Stimulated activated naive B cell treated with anti-CD40 and anti-IgM and Interleukin-4, amounts not matched to agents 10 μg/mL and 1 μg/mL and 100 μg/mL, for 72 hours (primary cell): Measurements from ENCODE around the gene TRAPPC10.

Source experiments
- ATAC-seq, 2 donors: fragments of 150-1000 bp; cut with Tn5 transposase; replicated peaks; 2 replicates each; pipeline ENCODE4 v1.10.0; 2021; ENCODE audit warnings: moderate library complexity in 1 of 2
- DNase-seq: peaks from one replicate; pipeline ENCODE4 v3.0.0; 2021
- H3K27ac Mint-ChIP-seq: one replicate; pipeline ENCODE4 v1.8.0; 2022; ENCODE audit warnings: mild to moderate bottlenecking, mixed read lengths
- H3K27me3 Mint-ChIP-seq, 2 donors: one replicate each; pipeline ENCODE4 v1.8.0; 2022; ENCODE audit warnings: mixed read lengths in 2 of 2
- H3K36me3 Mint-ChIP-seq, 2 donors: one replicate each; pipeline ENCODE4 v1.8.0; 2022; ENCODE audit warnings: mixed read lengths in 2 of 2, mild to moderate bottlenecking in 1 of 2
- H3K4me1 Mint-ChIP-seq, 2 donors: one replicate each; pipeline ENCODE4 v1.8.0; 2022; ENCODE audit warnings: mixed read lengths in 2 of 2, mild to moderate bottlenecking in 1 of 2
- H3K4me3 Mint-ChIP-seq, 2 donors: one replicate each; pipeline ENCODE4 v1.8.0; 2022; ENCODE audit warnings: mild to moderate bottlenecking in 2 of 2, mixed read lengths in 2 of 2, moderate library complexity in 1 of 2
- H3K9me3 Mint-ChIP-seq, 2 donors: one replicate each; pipeline ENCODE4 v1.8.0; 2022; ENCODE audit warnings: mixed read lengths in 2 of 2, mild to moderate bottlenecking in 1 of 2

TRAPPC10 gene

GRCh38 chr21:44051462-44051941, 39.4 kb downstream of the TRAPPC10 start:
- peaks cover 42 to 56% of the 10 kb centered on the region in 2 donors for H3K36me3 Mint-ChIP-seq
- ATAC-seq (peak in 1 of 2 donors; percentile 33), DNase-seq (no peak)
- no peaks in the 10 kb centered on the region for H3K27me3 Mint-ChIP-seq
- no peaks in the 10 kb centered on the region for H3K9me3 Mint-ChIP-seq
- H3K27ac Mint-ChIP-seq: no peak overlapping the region
- peaks cover 27 to 42% of the 10 kb centered on the region in 2 donors for H3K4me1 Mint-ChIP-seq
- no peak overlapping the region for H3K4me3 Mint-ChIP-seq

GRCh38 chr21:44052071-44052829, 40.1 kb downstream of the TRAPPC10 start:
- DNase-seq (no peak), ATAC-seq (no peak)
- peaks cover 27 to 42% of the 10 kb centered on the region in 2 donors for H3K4me1 Mint-ChIP-seq
- H3K27me3 Mint-ChIP-seq: no peaks in the 10 kb centered on the region
- H3K4me3 Mint-ChIP-seq: no peak overlapping the region
- H3K9me3 Mint-ChIP-seq: no peaks in the 10 kb centered on the region
- peaks cover 45 to 61% of the 10 kb centered on the region in 2 donors for H3K36me3 Mint-ChIP-seq
- no peak overlapping the region for H3K27ac Mint-ChIP-seq

GRCh38 chr21:44052830-44053226, 40.7 kb downstream of the TRAPPC10 start:
- no peak for ATAC-seq
- H3K27ac Mint-ChIP-seq: no peak overlapping the region
- DNase-seq: no peak
- H3K36me3 Mint-ChIP-seq: peaks cover 43 to 58% of the 10 kb centered on the region in 2 donors
- H3K4me3 Mint-ChIP-seq: no peak overlapping the region
- H3K4me1 Mint-ChIP-seq: peaks cover 24 to 39% of the 10 kb centered on the region in 2 donors
- no peaks in the 10 kb centered on the region for H3K9me3 Mint-ChIP-seq
- H3K27me3 Mint-ChIP-seq: no peaks in the 10 kb centered on the region

GRCh38 chr21:44053567-44053966, 41.5 kb downstream of the TRAPPC10 start:
- no peaks in the 10 kb centered on the region for H3K9me3 Mint-ChIP-seq
- DNase-seq (no peak), ATAC-seq (no peak)
- peaks cover 24 to 38% of the 10 kb centered on the region in 2 donors for H3K4me1 Mint-ChIP-seq
- no peaks in the 10 kb centered on the region for H3K27me3 Mint-ChIP-seq
- H3K36me3 Mint-ChIP-seq: peaks cover 42 to 58% of the 10 kb centered on the region in 2 donors
- no peak overlapping the region for H3K4me3 Mint-ChIP-seq
- H3K27ac Mint-ChIP-seq: no peak overlapping the region

- ATAC-seq: no peak
Measured at GRCh38 chr21:44054710-44055109, 42.6 kb downstream of the TRAPPC10 start.

GRCh38 chr21:44057055-44057454, 44.9 kb downstream of the TRAPPC10 start:
- H3K36me3 Mint-ChIP-seq: peaks cover 34 to 58% of the 10 kb centered on the region in 2 donors
- H3K4me1 Mint-ChIP-seq: peaks cover 14 to 25% of the 10 kb centered on the region in 2 donors
- H3K9me3 Mint-ChIP-seq: no peaks in the 10 kb centered on the region
- ATAC-seq: no peak
- DNase-seq: no peak
- H3K27me3 Mint-ChIP-seq: no peaks in the 10 kb centered on the region
- H3K27ac Mint-ChIP-seq: peak overlapping the region; percentile 59
- no peak overlapping the region for H3K4me3 Mint-ChIP-seq

More at GRCh38 chr21:44054710-44055109, 42.6 kb downstream of the TRAPPC10 start:
- Mint-ChIP-seq H3K4me1 (peaks cover 18 to 32% of the 10 kb centered on the region in 2 donors), H3K36me3 (peaks cover 37 to 59% of the 10 kb centered on the region in 2 donors), H3K4me3 (no peak overlapping the region), H3K9me3 (no peaks in the 10 kb centered on the region), H3K27ac (peak overlapping the region; percentile 42), H3K27me3 (no peaks in the 10 kb centered on the region)
- DNase-seq: no peak

GRCh38 chr21:44057960-44058651, 46.0 kb downstream of the TRAPPC10 start:
- no peaks in the 10 kb centered on the region for H3K27me3 Mint-ChIP-seq
- peak overlapping the region; percentile 26 for H3K27ac Mint-ChIP-seq
- ATAC-seq (no peak), DNase-seq (no peak)
- peaks cover 12 to 25% of the 10 kb centered on the region in 2 donors for H3K4me1 Mint-ChIP-seq
- H3K4me3 Mint-ChIP-seq: no peak overlapping the region
- no peaks in the 10 kb centered on the region for H3K9me3 Mint-ChIP-seq
- H3K36me3 Mint-ChIP-seq: peaks cover 32 to 62% of the 10 kb centered on the region in 2 donors

GRCh38 chr21:44058652-44058964, 46.5 kb downstream of the TRAPPC10 start:
- Mint-ChIP-seq H3K27me3 (no peaks in the 10 kb centered on the region), H3K9me3 (no peaks in the 10 kb centered on the region), H3K27ac (no peak overlapping the region), H3K4me1 (peaks cover 12 to 25% of the 10 kb centered on the region in 2 donors), H3K4me3 (no peak overlapping the region), H3K36me3 (peaks cover 32 to 63% of the 10 kb centered on the region in 2 donors)
- ATAC-seq: no peak
- no peak for DNase-seq

- peak overlapping the region; percentile 51 for H3K27ac Mint-ChIP-seq
- H3K4me3 Mint-ChIP-seq: no peak overlapping the region
Measured at GRCh38 chr21:44058981-44059380, 46.9 kb downstream of the TRAPPC10 start.

GRCh38 chr21:44059710-44060109, 47.6 kb downstream of the TRAPPC10 start:
- Mint-ChIP-seq H3K27me3 (no peaks in the 10 kb centered on the region), H3K4me1 (peaks cover 10 to 22% of the 10 kb centered on the region in 2 donors), H3K9me3 (no peaks in the 10 kb centered on the region), H3K27ac (no peak overlapping the region), H3K4me3 (no peak overlapping the region), H3K36me3 (peaks cover 31 to 65% of the 10 kb centered on the region in 2 donors)
- ATAC-seq (no peak), DNase-seq (no peak)

More at GRCh38 chr21:44058981-44059380, 46.9 kb downstream of the TRAPPC10 start:
- no peaks in the 10 kb centered on the region for H3K9me3 Mint-ChIP-seq
- no peaks in the 10 kb centered on the region for H3K27me3 Mint-ChIP-seq
- DNase-seq (no peak), ATAC-seq (no peak)
- H3K36me3 Mint-ChIP-seq: peaks cover 30 to 63% of the 10 kb centered on the region in 2 donors
- peaks cover 12 to 25% of the 10 kb centered on the region in 2 donors for H3K4me1 Mint-ChIP-seq

- Mint-ChIP-seq H3K4me1 (peaks cover 12 to 16% of the 10 kb centered on the region in 2 donors), H3K4me3 (no peak overlapping the region), H3K9me3 (no peaks in the 10 kb centered on the region), H3K36me3 (peaks cover 30 to 60% of the 10 kb centered on the region in 2 donors), H3K27me3 (no peaks in the 10 kb centered on the region), H3K27ac (peak overlapping the region; percentile 44)
- ATAC-seq (no peak), DNase-seq (no peak)
Measured at GRCh38 chr21:44062380-44062779, 50.3 kb downstream of the TRAPPC10 start.

- peak overlapping the region; percentile 25 for H3K27ac Mint-ChIP-seq
- no peak overlapping the region for H3K4me3 Mint-ChIP-seq
- no peaks in the 10 kb centered on the region for H3K27me3 Mint-ChIP-seq
- no peak for ATAC-seq
- H3K36me3 Mint-ChIP-seq: peaks cover 30 to 59% of the 10 kb centered on the region in 2 donors
- no peak for DNase-seq
- H3K4me1 Mint-ChIP-seq: peaks cover 5 to 17% of the 10 kb centered on the region in 2 donors
- H3K9me3 Mint-ChIP-seq: no peaks in the 10 kb centered on the region
Measured at GRCh38 chr21:44063151-44063912, 51.2 kb downstream of the TRAPPC10 start.

- Mint-ChIP-seq H3K9me3 (no peaks in the 10 kb centered on the region), H3K4me1 (peaks cover 4 to 18% of the 10 kb centered on the region in 2 donors), H3K27me3 (no peaks in the 10 kb centered on the region), H3K27ac (peak overlapping the region; percentile 84), H3K4me3 (no peak overlapping the region), H3K36me3 (peaks cover 32 to 60% of the 10 kb centered on the region in 2 donors)
- no peak for DNase-seq
- no peak for ATAC-seq
Measured at GRCh38 chr21:44064852-44065403, 52.8 kb downstream of the TRAPPC10 start.

- ATAC-seq (peak; percentile 45 to 86), DNase-seq (no peak)
- peak overlapping the region; percentile 84 for H3K27ac Mint-ChIP-seq
- peaks cover 31 to 63% of the 10 kb centered on the region in 2 donors for H3K36me3 Mint-ChIP-seq
- H3K4me1 Mint-ChIP-seq: peaks cover 4 to 20% of the 10 kb centered on the region in 2 donors
- H3K9me3 Mint-ChIP-seq: no peaks in the 10 kb centered on the region
- H3K4me3 Mint-ChIP-seq: no peak overlapping the region
- no peaks in the 10 kb centered on the region for H3K27me3 Mint-ChIP-seq
Measured at GRCh38 chr21:44065428-44065827, 53.3 kb downstream of the TRAPPC10 start.
